Astrocyte (in vitro differentiated cells and primary cell): ENCODE measurements around the gene NKAIN2.

Source experiments
- CTCF ChIP-seq: IDR thresholded peaks from 2 replicates; pipeline ENCODE4 v1.5.1; 2011; ENCODE audit warnings: low read depth, mild to moderate bottlenecking, inconsistent platforms, low read length, moderate library complexity; ENCODE audit not compliant: insufficient read depth
- EZH2 ChIP-seq: IDR thresholded peaks from 2 replicates; pipeline ENCODE4 v1.6.1; 2012; ENCODE audit warnings: mild to moderate bottlenecking, low read length, inconsistent platforms; ENCODE audit not compliant: insufficient read depth

- TF ChIP-seq CTCF (no peak), EZH2 (no peak)
Observed at GRCh38 chr6:124683507-124683906, 879.8 kb downstream of the NKAIN2 start.
